CD4-positive, alpha-beta T cell (primary cell): ENCODE measurements around the gene C18orf32. TPM values are rescaled to one million over a fixed set of nuclear protein-coding genes. Genes with fewer than 3 reads are reported as not detected.

Source experiments
- ATAC-seq: fragments of 200-7000 bp; cut with Tn5 transposase; one replicate; pipeline ENCODE4 v1.10.0; 2022; ENCODE audit warnings: mild to moderate bottlenecking; ENCODE audit not compliant: poor library complexity
- CTCF ChIA-PET: fragments of 350-600 bp; sonication (Branson Sonifier 250); formaldehyde crosslinking; loops from one replicate; lab custom pipeline; 2021; ENCODE audit warnings: antibody characterized with exemption, inconsistent platforms; lab: Charles Lee
- POLR2A ChIA-PET: fragments of 350-600 bp; sonication (Branson Sonifier 250); formaldehyde crosslinking; loops from one replicate; lab custom pipeline; 2021; ENCODE audit warnings: antibody characterized with exemption, inconsistent platforms; lab: Charles Lee
- DNase-seq, 14 experiments: peaks; one replicate each; pipeline ENCODE4 v3.0.0-alpha.2; 2013 to 2020; ENCODE audit warnings: mixed read lengths in 2 of 14
- H3K27ac ChIP-seq, 2 donors: one replicate each; pipeline versions ENCODE4 v1.5.1 to v1.7.0; 2013; ENCODE audit warnings: low read length in 2 of 2, low read depth in 1 of 2, mild to moderate bottlenecking in 1 of 2
- H3K27me3 ChIP-seq, 2 experiments: 1 replicate in 1 of 2; 2 replicates in 1 of 2; pipeline versions ENCODE4 v1.6.1 to v1.7.0; 2013; ENCODE audit warnings: low read length in 2 of 2, control low read depth in 1 of 2, mild to moderate bottlenecking in 1 of 2, moderate library complexity in 1 of 2; ENCODE audit not compliant: insufficient read depth in 2 of 2, control insufficient read depth in 1 of 2
- H3K36me3 ChIP-seq: one replicate; pipeline ENCODE4 v1.6.1; 2013; ENCODE audit warnings: low read length, control low read depth; ENCODE audit not compliant: insufficient read depth
- H3K4me1 ChIP-seq: one replicate; pipeline ENCODE4 v1.6.1; 2013; ENCODE audit warnings: low read length, control low read depth; ENCODE audit not compliant: insufficient read depth
- H3K4me3 ChIP-seq: one replicate; pipeline ENCODE4 v1.5.1; 2013; ENCODE audit warnings: mild to moderate bottlenecking, low read length, moderate library complexity
- H3K9me3 ChIP-seq, 2 experiments: 1 replicate in 1 of 2; 2 replicates in 1 of 2; pipeline versions ENCODE4 v1.6.1 to v1.7.0; 2013; ENCODE audit warnings: low read length in 2 of 2, mild to moderate bottlenecking in 2 of 2, control low read depth in 1 of 2, moderate library complexity in 1 of 2; ENCODE audit not compliant: control insufficient read depth in 1 of 2, insufficient read depth in 1 of 2
- H3K27ac Mint-ChIP-seq: one replicate; pipeline ENCODE4 v1.8.0; 2020; ENCODE audit warnings: mixed read lengths
- H3K27me3 Mint-ChIP-seq: one replicate; pipeline ENCODE4 v1.8.0; 2021; ENCODE audit warnings: mixed read lengths
- H3K36me3 Mint-ChIP-seq: one replicate; pipeline ENCODE4 v1.8.0; 2021; ENCODE audit warnings: low read depth, mixed read lengths
- H3K4me1 Mint-ChIP-seq: one replicate; pipeline ENCODE4 v1.8.0; 2021; ENCODE audit warnings: low read depth, mixed read lengths
- H3K4me3 Mint-ChIP-seq: one replicate; pipeline ENCODE4 v1.8.0; 2020; ENCODE audit warnings: mild to moderate bottlenecking, mixed read lengths
- H3K9me3 Mint-ChIP-seq: one replicate; pipeline ENCODE4 v1.8.0; 2020; ENCODE audit warnings: mixed read lengths
- intact Hi-C, 2 experiments: fragments of 100-400 bp; cut with DNase I in 1 of 2; cut with micrococcal nuclease in 1 of 2; formaldehyde crosslinking; loops; one replicate each; pipeline versions ENCODE4 v1.15.1 to v1.9.0; 2023 to 2025; cut with DNase I, micrococcal nuclease
- total RNA-seq, 174 experiments: library from RNA in 2 of 174; stranded (reverse) in 2 of 174; gene quantifications; one replicate each; pipeline ENCODE4 v1.2.3 and lab custom pipeline; 2021 to 2026
- TF ChIP-seq, protein P1 (sequence below): fragments of 200-600 bp; IDR thresholded peaks from one replicate; pipeline ENCODE4 v1.8.0; 2022; ENCODE audit warnings: antibody characterized with exemption, mild to moderate bottlenecking

C18orf32 gene
- total RNA-seq, 2 experiments from 2014 or later: 38.2 to 40.1 TPM

DNA sequence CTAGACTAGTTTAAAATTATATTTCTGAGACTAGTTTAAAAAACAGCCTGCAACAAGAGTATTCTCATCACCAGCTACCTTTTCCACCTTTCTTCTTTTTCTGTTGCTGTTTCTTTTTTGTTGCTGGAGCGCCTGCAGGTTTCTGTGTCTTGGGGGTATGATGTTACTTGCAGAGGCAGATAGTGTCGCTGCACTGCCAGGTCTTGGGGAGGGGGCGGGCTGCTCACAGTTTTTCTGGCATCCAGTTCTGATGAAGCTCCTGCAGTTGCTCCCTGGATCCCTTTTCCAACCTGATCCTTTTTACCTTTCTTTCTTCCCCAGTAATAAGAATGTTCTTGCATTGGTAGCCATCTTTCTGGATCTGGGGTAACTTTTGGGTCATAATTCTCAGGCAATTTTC is 8.0 kb upstream of the C18orf32 start:
- Histone ChIP-seq H3K9me3 (no peaks in the 10 kb centered on the region), H3K27me3 (peaks cover 3 to 9% of the 10 kb centered on the region in 2 experiments), H3K4me1 (peaks cover 16% of the 10 kb centered on the region), H3K27ac (no peak overlapping the region), H3K36me3 (peaks cover 14% of the 10 kb centered on the region), H3K4me3 (no peak overlapping the region)
- TF ChIP-seq, protein P1, sequence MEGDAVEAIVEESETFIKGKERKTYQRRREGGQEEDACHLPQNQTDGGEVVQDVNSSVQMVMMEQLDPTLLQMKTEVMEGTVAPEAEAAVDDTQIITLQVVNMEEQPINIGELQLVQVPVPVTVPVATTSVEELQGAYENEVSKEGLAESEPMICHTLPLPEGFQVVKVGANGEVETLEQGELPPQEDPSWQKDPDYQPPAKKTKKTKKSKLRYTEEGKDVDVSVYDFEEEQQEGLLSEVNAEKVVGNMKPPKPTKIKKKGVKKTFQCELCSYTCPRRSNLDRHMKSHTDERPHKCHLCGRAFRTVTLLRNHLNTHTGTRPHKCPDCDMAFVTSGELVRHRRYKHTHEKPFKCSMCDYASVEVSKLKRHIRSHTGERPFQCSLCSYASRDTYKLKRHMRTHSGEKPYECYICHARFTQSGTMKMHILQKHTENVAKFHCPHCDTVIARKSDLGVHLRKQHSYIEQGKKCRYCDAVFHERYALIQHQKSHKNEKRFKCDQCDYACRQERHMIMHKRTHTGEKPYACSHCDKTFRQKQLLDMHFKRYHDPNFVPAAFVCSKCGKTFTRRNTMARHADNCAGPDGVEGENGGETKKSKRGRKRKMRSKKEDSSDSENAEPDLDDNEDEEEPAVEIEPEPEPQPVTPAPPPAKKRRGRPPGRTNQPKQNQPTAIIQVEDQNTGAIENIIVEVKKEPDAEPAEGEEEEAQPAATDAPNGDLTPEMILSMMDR: no peak
- Mint-ChIP-seq H3K4me1 (peaks cover 26% of the 10 kb centered on the region), H3K36me3 (peaks cover 23% of the 10 kb centered on the region), H3K4me3 (no peak overlapping the region), H3K9me3 (no peaks in the 10 kb centered on the region), H3K27ac (no peak overlapping the region), H3K27me3 (peaks cover 6% of the 10 kb centered on the region)
- ChIA-PET POLR2A (no interaction called here), CTCF (interaction anchor here (1.5 kb wide), 1 partner anchor 35 kb away, joined by 4 read pairs; the partner anchor contains the start of gene DYM)
- ATAC-seq (no peak), DNase-seq (no peak)
- intact Hi-C loops: loop anchor here in 1 of 2 experiments (10.0 kb wide), 1 partner anchor 1380 kb away; the partner anchor contains the start of gene ME2

DNA sequence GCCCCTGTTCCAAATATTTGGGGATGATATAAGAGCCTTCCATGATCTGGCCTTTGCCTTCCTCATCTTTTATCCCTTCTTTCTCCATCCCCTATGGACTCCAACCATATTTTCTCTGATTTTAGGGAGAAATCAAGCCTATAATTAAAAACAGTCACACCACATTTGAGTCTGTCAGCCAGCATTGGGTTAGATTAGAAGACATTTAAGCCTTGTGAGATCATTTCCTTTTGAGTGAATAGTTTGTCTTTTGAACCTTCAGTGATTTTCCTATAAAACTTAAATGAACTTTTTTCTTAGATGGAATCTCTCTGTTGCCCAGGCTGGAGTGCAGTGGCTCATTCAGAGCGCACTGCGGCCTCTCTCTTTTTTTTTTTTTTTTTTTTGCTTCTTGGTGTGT is 7.6 kb upstream of the C18orf32 start:
- intact Hi-C loops: loop anchor here in 1 of 2 experiments (5.0 to 10.0 kb wide), 3 partner anchors 793 to 1380 kb away; partner anchors contain the start of genes CXXC1, ME2 and SKA1
- H3K4me1 ChIP-seq: peaks cover 16% of the 10 kb centered on the region
- no peaks in the 10 kb centered on the region for H3K9me3 ChIP-seq
- ATAC-seq (no peak), DNase-seq (no peak)
- Mint-ChIP-seq H3K4me3 (no peak overlapping the region), H3K27ac (no peak overlapping the region), H3K4me1 (peaks cover 30% of the 10 kb centered on the region), H3K36me3 (peaks cover 28% of the 10 kb centered on the region), H3K9me3 (no peaks in the 10 kb centered on the region), H3K27me3 (peaks cover 5% of the 10 kb centered on the region)
- H3K27me3 ChIP-seq: peaks cover 3 to 9% of the 10 kb centered on the region in 2 experiments
- peaks cover 18% of the 10 kb centered on the region for H3K36me3 ChIP-seq
- CTCF ChIA-PET: no interaction called here
- H3K27ac ChIP-seq: no peak overlapping the region
- TF ChIP-seq, protein P1: no peak
- no peak overlapping the region for H3K4me3 ChIP-seq
- POLR2A ChIA-PET: no interaction called here

DNA sequence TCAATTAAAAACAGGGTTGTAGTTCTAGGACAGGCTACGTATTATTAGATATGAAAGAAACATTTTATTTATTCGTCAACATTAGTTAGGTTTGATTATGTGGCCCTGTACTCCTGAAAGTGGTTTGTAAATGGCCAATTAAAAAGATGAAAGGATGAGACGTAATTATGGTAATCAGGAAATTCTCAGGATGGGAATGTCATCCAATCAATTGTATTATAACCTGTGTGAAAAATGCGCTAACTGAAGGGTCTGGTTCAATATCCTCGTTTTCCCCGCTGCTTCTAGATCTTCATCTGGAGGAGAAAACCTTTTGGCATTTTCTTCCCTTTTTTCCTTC is 5.6 kb upstream of the C18orf32 start:
- TF ChIP-seq, protein P1: no peak
- H3K4me1 ChIP-seq: peaks cover 21% of the 10 kb centered on the region
- ATAC-seq (no peak), DNase-seq (no peak)
- CTCF ChIA-PET: no interaction called here
- intact Hi-C loops: loop anchor here (1.0 to 10.0 kb wide), 5 partner anchors 30 to 1382 kb away; partner anchors contain the start of genes CXXC1 (in 1 of the 2), DYM (in 1 of the 2), ME2 (in 1 of the 2) and SKA1 (in 1 of the 2)
- no peak overlapping the region for H3K4me3 ChIP-seq
- peaks cover 37% of the 10 kb centered on the region for H3K36me3 ChIP-seq
- no peaks in the 10 kb centered on the region for H3K9me3 Mint-ChIP-seq
- no peaks in the 10 kb centered on the region for H3K9me3 ChIP-seq
- H3K27me3 Mint-ChIP-seq: no peaks in the 10 kb centered on the region
- peaks cover 47% of the 10 kb centered on the region for H3K4me1 Mint-ChIP-seq
- H3K27ac Mint-ChIP-seq: peak overlapping the region; percentile 93
- H3K27me3 ChIP-seq: no peaks in the 10 kb centered on the region
- peak overlapping the region; percentile 76 for H3K4me3 Mint-ChIP-seq
- no peak overlapping the region for H3K27ac ChIP-seq
- H3K36me3 Mint-ChIP-seq: peaks cover 48% of the 10 kb centered on the region
- POLR2A ChIA-PET: no interaction called here
